Brain microvascular endothelial cell (primary cell): ENCODE data around the gene TECPR1.

Source experiments
- DNase-seq: peaks from one replicate; pipeline ENCODE4 v3.0.0-alpha.2; 2020
- H3K27ac ChIP-seq: fragments of 250-450 bp; sonication (Bioruptor Pico); 2 replicates; pipeline ENCODE4 v1.5.1; 2020; ENCODE audit warnings: mild to moderate bottlenecking, moderate library complexity
- H3K27me3 ChIP-seq: fragments of 250-450 bp; sonication (Bioruptor Pico); replicated peaks from 2 replicates; pipeline ENCODE4 v1.5.1; 2020; ENCODE audit warnings: mild to moderate bottlenecking
- H3K36me3 ChIP-seq: fragments of 250-450 bp; sonication (Bioruptor Pico); replicated peaks from 2 replicates; pipeline ENCODE4 v1.5.1; 2020; ENCODE audit warnings: mild to moderate bottlenecking
- H3K4me3 ChIP-seq: 2 replicates; pipeline ENCODE4 v1.5.1; 2011; ENCODE audit warnings: low read depth, mild to moderate bottlenecking, control low read depth, low read length, moderate library complexity
- in situ Hi-C: cut with HindIII; loops from 2 replicates; pipeline ENCODE4 v1.10.0; 2017; ENCODE audit warnings: low sequenced_read_pairs, low pct_ligation_motif_present
- TF ChIP-seq, protein P1 (sequence below): IDR thresholded peaks from 2 replicates; pipeline ENCODE4 v1.5.1; 2011; ENCODE audit warnings: low read depth, mild to moderate bottlenecking, moderate library complexity, low read length, control low read depth, inconsistent platforms; ENCODE audit errors: missing control alignments

The TECPR1 gene

DNA sequence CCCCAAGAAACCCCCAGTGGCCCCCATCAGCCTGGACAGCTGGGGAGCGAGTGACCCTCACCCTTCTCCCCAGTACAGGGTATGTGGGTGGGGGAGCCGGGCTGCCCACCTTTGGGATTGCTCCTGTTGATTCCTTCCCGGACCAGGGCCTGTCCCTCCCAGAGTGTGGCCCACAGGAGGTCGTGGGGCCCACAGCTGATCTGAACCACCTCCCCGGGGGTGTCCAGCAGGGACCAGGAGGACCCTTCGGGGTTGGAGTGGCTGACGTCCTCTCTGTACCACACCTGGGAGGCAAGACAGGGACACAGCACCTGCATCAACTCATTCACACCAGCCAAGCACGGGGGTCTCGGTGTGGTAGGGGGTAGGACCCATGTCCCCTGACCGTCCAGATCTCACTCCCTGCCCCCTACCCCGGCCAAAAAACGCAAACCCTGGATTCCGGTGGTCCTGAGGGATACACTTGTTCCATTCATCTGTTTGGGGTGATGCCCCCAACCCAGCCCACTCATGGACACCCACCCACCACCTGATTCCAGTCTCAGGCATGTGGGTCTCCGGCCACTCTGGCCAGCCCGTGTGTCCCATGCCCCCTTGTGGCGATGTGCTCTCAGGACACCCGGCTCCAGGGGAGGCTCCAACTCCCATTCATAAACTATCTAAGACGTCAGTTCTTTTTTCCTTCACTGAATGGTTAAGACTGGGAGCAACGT is 10.9 kb downstream of the TECPR1 start:
- in situ Hi-C loops: no loop called here
- Histone ChIP-seq H3K27me3 (no peaks in the 10 kb centered on the region), H3K4me3 (no peak overlapping the region), H3K36me3 (peaks cover 22% of the 10 kb centered on the region), H3K27ac (no peak overlapping the region)
- peak; percentile 47 for DNase-seq
- TF ChIP-seq, protein P1, sequence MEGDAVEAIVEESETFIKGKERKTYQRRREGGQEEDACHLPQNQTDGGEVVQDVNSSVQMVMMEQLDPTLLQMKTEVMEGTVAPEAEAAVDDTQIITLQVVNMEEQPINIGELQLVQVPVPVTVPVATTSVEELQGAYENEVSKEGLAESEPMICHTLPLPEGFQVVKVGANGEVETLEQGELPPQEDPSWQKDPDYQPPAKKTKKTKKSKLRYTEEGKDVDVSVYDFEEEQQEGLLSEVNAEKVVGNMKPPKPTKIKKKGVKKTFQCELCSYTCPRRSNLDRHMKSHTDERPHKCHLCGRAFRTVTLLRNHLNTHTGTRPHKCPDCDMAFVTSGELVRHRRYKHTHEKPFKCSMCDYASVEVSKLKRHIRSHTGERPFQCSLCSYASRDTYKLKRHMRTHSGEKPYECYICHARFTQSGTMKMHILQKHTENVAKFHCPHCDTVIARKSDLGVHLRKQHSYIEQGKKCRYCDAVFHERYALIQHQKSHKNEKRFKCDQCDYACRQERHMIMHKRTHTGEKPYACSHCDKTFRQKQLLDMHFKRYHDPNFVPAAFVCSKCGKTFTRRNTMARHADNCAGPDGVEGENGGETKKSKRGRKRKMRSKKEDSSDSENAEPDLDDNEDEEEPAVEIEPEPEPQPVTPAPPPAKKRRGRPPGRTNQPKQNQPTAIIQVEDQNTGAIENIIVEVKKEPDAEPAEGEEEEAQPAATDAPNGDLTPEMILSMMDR: peak; percentile 92

DNA sequence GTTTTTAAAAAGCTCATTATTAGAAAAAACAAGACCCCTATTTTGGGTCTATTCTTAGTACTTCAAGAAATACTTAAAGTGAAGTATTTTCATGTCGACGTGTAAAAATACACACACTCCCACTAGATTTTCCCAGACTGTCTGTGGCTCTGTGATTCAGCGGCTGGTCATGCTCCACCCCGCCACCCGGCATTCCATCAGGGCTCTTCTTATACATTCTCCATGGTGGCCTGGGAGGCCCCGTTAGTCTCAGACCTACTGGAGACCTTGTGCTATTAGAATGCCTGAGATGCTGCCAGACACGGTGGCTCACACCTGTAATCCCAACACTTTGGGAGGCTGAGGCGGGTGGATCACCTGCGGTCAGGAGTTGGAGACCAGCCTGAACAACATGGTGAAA is 13.1 kb downstream of the TECPR1 start:
- peaks cover 15% of the 10 kb centered on the region for H3K36me3 ChIP-seq

DNA sequence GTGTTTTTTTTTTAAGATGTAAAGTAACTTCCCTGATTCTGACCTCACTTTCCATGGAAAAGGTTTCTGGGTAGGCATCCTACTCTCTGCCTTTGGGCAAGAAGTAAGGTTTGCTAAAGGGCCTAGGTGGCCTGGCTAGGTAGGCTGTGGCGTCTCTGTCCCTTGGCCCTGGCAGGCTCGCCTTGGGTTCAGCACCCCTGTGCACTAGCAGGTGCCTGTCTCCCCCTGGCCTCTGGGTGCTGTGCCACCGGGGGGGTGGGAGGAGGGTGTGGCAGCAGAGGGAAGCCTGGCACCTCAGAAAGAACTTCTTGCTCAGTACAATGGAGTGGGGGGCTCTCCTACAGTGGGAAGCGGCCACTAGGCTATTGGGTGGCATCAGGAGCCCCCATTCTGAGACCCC is 14.0 kb downstream of the TECPR1 start:
- DNase-seq: no peak
- H3K36me3 ChIP-seq: peaks cover 15% of the 10 kb centered on the region
- no peaks in the 10 kb centered on the region for H3K27me3 ChIP-seq
- H3K27ac ChIP-seq: no peak overlapping the region
- TF ChIP-seq, protein P1: no peak
- in situ Hi-C loops: no loop called here
- no peak overlapping the region for H3K4me3 ChIP-seq

More for the DNA sequence above, 13.1 kb downstream of the TECPR1 start:
- Histone ChIP-seq H3K27me3 (no peaks in the 10 kb centered on the region), H3K27ac (peak overlapping the region; percentile 77), H3K4me3 (no peak overlapping the region)
- in situ Hi-C loops: no loop called here
- peak; percentile 86 for DNase-seq
- TF ChIP-seq, protein P1: no peak

DNA sequence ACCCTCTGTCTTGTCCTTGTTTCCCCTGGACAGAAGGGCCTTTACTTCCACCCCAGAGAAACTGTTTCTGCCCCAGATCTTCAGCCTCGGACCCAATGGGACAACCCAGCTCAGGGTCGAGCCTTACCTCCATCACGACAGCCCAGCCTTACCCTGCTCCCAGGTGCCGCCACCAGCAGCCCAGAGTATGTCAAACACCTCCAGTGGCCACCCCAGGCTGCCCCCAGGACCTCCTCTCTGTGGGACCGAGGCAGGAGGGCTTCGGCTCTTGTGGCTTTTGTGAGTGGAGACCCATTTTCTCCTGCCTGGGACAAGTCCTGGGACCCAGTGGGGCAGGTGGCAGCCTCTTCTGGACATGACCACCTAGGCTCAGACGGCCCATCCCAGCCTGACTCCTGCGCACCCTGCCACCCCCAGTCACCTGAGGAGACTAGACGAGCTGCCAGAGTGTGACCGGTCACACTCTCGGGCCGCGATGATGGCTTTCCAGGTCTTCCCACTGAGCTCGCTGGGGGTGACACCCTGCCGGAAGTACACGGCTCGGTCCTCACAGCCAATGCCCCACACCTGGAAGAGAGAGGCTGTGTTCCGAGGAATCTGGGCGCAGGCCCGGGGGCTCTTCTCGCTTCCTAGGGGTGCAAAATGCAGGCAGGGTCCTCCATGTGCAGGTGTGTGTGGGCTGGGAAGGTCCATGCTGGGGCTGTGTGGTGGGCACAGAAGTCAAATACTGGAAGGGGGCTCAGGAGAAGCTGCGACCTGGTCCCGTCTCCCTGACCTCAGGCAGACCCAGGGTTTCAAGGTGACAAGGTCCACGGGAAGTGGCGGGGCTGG is 15.5 kb downstream of the TECPR1 start:
- no peak for DNase-seq
- H3K27ac ChIP-seq: no peak overlapping the region
- TF ChIP-seq, protein P1: no peak
- H3K27me3 ChIP-seq: no peaks in the 10 kb centered on the region
- H3K4me3 ChIP-seq: no peak overlapping the region
- H3K36me3 ChIP-seq: peaks cover 15% of the 10 kb centered on the region
- in situ Hi-C loops: no loop called here

DNA sequence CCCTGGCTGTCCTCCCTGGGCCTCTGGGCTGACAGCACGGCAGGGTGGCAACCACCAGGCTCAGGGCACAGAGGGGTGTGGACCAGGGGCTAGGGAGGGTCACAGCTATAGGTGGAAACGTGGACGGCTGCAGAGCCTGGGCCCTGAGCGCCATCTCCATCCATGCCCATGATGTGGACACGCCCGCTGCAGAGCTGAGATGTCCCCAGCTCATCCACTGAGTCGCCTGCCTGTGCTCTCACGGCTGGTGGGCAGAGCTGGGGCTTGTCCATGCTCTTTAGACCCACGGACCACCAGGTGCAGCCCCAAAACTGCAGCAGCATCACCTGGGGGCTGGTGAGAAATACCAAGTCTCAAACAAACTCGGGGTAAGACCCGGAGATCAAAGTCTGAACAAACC is 16.1 kb downstream of the TECPR1 start:
- in situ Hi-C loops: no loop called here
- H3K4me3 ChIP-seq: no peak overlapping the region
- DNase-seq: no peak
- TF ChIP-seq, protein P1: no peak
- no peaks in the 10 kb centered on the region for H3K27me3 ChIP-seq
- H3K27ac ChIP-seq: no peak overlapping the region
- H3K36me3 ChIP-seq: peaks cover 15% of the 10 kb centered on the region
